Nephron (organoid): ENCODE results near the gene SCNN1A.
A peak's percentile ranks its signal among the peaks of the same experiment; 100 is the strongest.

Experiments
- H3K27ac Mint-ChIP-seq, 3 experiments: 2 replicates each; pipeline ENCODE4 v1.8.0; 2020; ENCODE audit warnings: mixed read lengths in 3 of 3, mild to moderate bottlenecking in 2 of 3, moderate library complexity in 1 of 3
- H3K27me3 Mint-ChIP-seq: 2 replicates; pipeline ENCODE4 v1.8.0; 2021; ENCODE audit warnings: low read depth, mild to moderate bottlenecking, moderate library complexity, mixed read lengths
- H3K36me3 Mint-ChIP-seq: 2 replicates; pipeline ENCODE4 v1.8.0; 2020; ENCODE audit warnings: low read depth, mixed read lengths
- H3K4me1 Mint-ChIP-seq: 2 replicates; pipeline ENCODE4 v1.8.0; 2020; ENCODE audit warnings: mixed read lengths
- H3K4me3 Mint-ChIP-seq, 3 experiments: 2 replicates each; pipeline ENCODE4 v1.8.0; 2020; ENCODE audit warnings: mild to moderate bottlenecking in 3 of 3, mixed read lengths in 3 of 3, moderate library complexity in 2 of 3
- H3K9me3 Mint-ChIP-seq: 2 replicates; pipeline ENCODE4 v1.8.0; 2020; ENCODE audit warnings: mixed read lengths
- CTCF ChIP-seq, 3 experiments: fragments of 200-600 bp; sonication (generic); IDR thresholded peaks; one replicate each; pipeline ENCODE4 v1.5.0; 2021; ENCODE audit warnings: antibody characterized with exemption in 3 of 3; ENCODE audit not compliant: unreplicated experiment in 3 of 3

SCNN1A gene

GRCh38 chr12:6322352-6322751, 53.0 kb downstream of the SCNN1A start:
- no peaks in the 10 kb centered on the region for H3K36me3 Mint-ChIP-seq
- peak overlapping the region; percentile 28 to 89 (median 54) for H3K27ac Mint-ChIP-seq
- peaks cover 4% of the 10 kb centered on the region for H3K27me3 Mint-ChIP-seq
- no peak for TF ChIP-seq CTCF (IDR thresholded peaks at IDR 0.05; ENCODE audit: unreplicated experiment in 3 of 3)
- no peak overlapping the region for H3K4me3 Mint-ChIP-seq
- H3K4me1 Mint-ChIP-seq, result peaks cover 37% of the 10 kb centered on the region
- no peaks in the 10 kb centered on the region for H3K9me3 Mint-ChIP-seq

- Mint-ChIP-seq H3K27me3 (peaks cover 8% of the 10 kb centered on the region), H3K4me1 (peaks cover 34% of the 10 kb centered on the region), H3K9me3 (no peaks in the 10 kb centered on the region), H3K27ac (peak overlapping the region; percentile 28 to 89 (median 54)), H3K36me3 (no peaks in the 10 kb centered on the region), H3K4me3 (no peak overlapping the region)
- no peak for TF ChIP-seq CTCF (IDR thresholded peaks at IDR 0.05; ENCODE audit: unreplicated experiment in 3 of 3)
Observed at GRCh38 chr12:6321905-6322304, 53.5 kb downstream of the SCNN1A start.

- Mint-ChIP-seq H3K4me1 (peaks cover 25% of the 10 kb centered on the region), H3K9me3 (no peaks in the 10 kb centered on the region), H3K27ac (peak overlapping the region in 1 of 3 experiments; percentile 18), H3K4me3 (no peak overlapping the region), H3K36me3 (no peaks in the 10 kb centered on the region), H3K27me3 (peaks cover 9% of the 10 kb centered on the region)
- no peak for TF ChIP-seq CTCF (IDR thresholded peaks at IDR 0.05; ENCODE audit: unreplicated experiment in 3 of 3)
Observed at GRCh38 chr12:6319446-6319845, 55.9 kb downstream of the SCNN1A start.

GRCh38 chr12:6318440-6318879, 56.9 kb downstream of the SCNN1A start:
- Mint-ChIP-seq H3K4me3 (no peak overlapping the region), H3K36me3 (no peaks in the 10 kb centered on the region), H3K27ac (no peak overlapping the region), H3K4me1 (peaks cover 17% of the 10 kb centered on the region), H3K27me3 (peaks cover 9% of the 10 kb centered on the region), H3K9me3 (no peaks in the 10 kb centered on the region)
- no peak for TF ChIP-seq CTCF (IDR thresholded peaks at IDR 0.05; ENCODE audit: unreplicated experiment in 3 of 3)

GRCh38 chr12:6317693-6318439, 57.5 kb downstream of the SCNN1A start:
- no peak for TF ChIP-seq CTCF (IDR thresholded peaks at IDR 0.05; ENCODE audit: unreplicated experiment in 3 of 3)
- Mint-ChIP-seq H3K9me3 (no peaks in the 10 kb centered on the region), H3K36me3 (no peaks in the 10 kb centered on the region), H3K4me1 (peaks cover 14% of the 10 kb centered on the region), H3K27ac (peak overlapping the region in 1 of 3 experiments; percentile 78), H3K4me3 (no peak overlapping the region), H3K27me3 (peaks cover 9% of the 10 kb centered on the region)
